A673 (cell line): ENCODE measurements around the gene NDOR1.

ENCODE experiments used
- EZH2 ChIP-seq: fragments of 200-600 bp; sonication (generic); IDR thresholded peaks from 2 replicates; pipeline ENCODE4 v1.6.1; 2017; ENCODE audit warnings: borderline replicate concordance, low read depth, mild to moderate bottlenecking, mixed read lengths, antibody characterized with exemption, low read length; ENCODE audit not compliant: poor library complexity, severe bottlenecking
- TF ChIP-seq, protein P1 (sequence below): fragments of 300-800, 200-600 bp; sonication (generic); conservative IDR thresholded peaks from 2 replicates; pipeline ENCODE4 v1.5.1; 2017; ENCODE audit warnings: low read depth, mild to moderate bottlenecking, antibody characterized with exemption, low read length, moderate library complexity, mixed read lengths

DNA sequence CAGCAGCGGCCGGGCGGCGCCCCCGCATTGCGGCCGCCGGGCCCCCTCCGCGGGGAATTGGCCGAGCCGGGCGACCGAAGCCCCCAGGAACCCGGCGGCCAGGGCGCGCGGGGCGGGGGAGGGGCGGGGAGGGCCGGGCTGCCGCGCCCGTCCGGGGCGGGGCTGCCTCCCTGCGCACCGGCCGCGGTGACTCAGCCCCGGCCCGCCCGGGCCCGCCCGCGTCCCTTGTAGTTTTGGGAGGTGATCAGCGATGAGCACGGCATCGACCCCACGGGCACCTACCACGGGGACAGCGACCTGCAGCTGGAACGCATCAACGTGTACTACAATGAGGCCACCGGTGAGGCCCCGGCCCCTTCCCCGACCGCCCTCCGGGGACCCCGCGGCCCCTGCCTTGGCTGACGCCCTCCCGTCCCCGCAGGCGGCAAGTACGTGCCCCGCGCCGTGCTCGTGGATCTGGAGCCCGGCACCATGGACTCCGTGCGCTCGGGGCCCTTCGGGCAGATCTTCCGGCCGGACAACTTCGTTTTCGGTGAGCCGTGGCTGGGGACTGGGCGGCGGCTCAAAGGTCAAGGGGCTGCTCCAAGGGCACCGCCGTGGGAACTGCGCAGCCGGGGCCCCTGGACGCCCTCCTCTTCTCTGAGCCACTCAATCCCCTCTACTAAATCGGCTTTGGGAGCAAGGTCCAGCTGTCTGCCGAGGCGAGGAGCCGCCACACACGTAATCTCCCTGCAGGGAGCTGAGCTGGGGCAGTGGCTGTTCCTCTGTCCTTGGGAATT lies 36.2 kb downstream of the NDOR1 start:
- TF ChIP-seq, protein P1, sequence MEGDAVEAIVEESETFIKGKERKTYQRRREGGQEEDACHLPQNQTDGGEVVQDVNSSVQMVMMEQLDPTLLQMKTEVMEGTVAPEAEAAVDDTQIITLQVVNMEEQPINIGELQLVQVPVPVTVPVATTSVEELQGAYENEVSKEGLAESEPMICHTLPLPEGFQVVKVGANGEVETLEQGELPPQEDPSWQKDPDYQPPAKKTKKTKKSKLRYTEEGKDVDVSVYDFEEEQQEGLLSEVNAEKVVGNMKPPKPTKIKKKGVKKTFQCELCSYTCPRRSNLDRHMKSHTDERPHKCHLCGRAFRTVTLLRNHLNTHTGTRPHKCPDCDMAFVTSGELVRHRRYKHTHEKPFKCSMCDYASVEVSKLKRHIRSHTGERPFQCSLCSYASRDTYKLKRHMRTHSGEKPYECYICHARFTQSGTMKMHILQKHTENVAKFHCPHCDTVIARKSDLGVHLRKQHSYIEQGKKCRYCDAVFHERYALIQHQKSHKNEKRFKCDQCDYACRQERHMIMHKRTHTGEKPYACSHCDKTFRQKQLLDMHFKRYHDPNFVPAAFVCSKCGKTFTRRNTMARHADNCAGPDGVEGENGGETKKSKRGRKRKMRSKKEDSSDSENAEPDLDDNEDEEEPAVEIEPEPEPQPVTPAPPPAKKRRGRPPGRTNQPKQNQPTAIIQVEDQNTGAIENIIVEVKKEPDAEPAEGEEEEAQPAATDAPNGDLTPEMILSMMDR: no peak
- TF ChIP-seq EZH2: no peak
